Measurements from ENCODE around the gene MTHFD1L.
"Not testable (repeated sequence)": the region's sequence is repeated elsewhere in the genome, so short reads cannot be mapped to it uniquely, and the experiment has no call there.

MTHFD1L gene

DNA sequence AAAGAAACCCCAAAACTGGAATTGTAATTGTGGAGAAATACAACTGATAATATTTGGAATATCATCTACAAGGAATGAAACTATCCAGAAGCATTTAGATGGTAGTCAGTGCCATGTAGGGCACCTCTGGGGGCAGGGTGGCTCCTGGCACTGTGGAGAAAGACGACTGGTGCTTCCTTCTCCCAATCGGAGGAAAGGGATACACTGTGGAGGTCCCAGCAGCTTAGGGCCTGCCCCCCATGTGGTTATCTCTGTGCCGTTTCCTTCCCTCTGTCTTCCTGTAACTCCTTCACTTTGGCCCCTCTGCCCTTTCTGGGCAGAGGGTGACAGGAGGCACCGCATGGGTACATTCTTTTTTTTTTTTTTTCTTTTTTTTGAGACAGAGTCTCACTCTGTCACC is 178.4 kb downstream of the MTHFD1L start:
- no peaks in the 10 kb centered on the region for H3K9me2 ChIP-seq (replicated peaks; ENCODE audit: insufficient read depth, low read length)
- no peaks in the 10 kb centered on the region for H3K9me3 ChIP-seq (ENCODE audit: insufficient read depth, low read length)
- H3K27ac ChIP-seq (ENCODE audit: low read depth, low read length) = no peak overlapping the region
- no peak overlapping the region for H3K4me3 ChIP-seq (ENCODE audit: insufficient read depth, low read length, poor library complexity, severe bottlenecking)
- no peak overlapping the region for H3K4me2 ChIP-seq (ENCODE audit: low read depth, low read length, poor library complexity, severe bottlenecking)
- H3K79me2 ChIP-seq (ENCODE audit: insufficient read depth, low read length) = no peaks in the 10 kb centered on the region
- no peaks in the 10 kb centered on the region for H3K36me3 ChIP-seq (ENCODE audit: low read length)
- H3K27me3 ChIP-seq (ENCODE audit: low read length) = no peaks in the 10 kb centered on the region
- H3F3A ChIP-seq (ENCODE audit: insufficient read depth) = no peaks in the 10 kb centered on the region
- no peaks in the 10 kb centered on the region for H4K20me1 ChIP-seq (ENCODE audit: low read depth, low read length)
- TF ChIP-seq EZH2phosphoT487 (conservative IDR thresholded peaks at IDR 0.05; ENCODE audit: low read length) (no peak), CTCF (IDR thresholded peaks at IDR 0.05; ENCODE audit: insufficient read depth, low read length, poor library complexity, severe bottlenecking) (no peak)
- no peak overlapping the region for H3K9ac ChIP-seq (ENCODE audit: low read length)
- H2AFZ ChIP-seq (ENCODE audit: low read depth, low read length, severe bottlenecking) = no peak overlapping the region

DNA sequence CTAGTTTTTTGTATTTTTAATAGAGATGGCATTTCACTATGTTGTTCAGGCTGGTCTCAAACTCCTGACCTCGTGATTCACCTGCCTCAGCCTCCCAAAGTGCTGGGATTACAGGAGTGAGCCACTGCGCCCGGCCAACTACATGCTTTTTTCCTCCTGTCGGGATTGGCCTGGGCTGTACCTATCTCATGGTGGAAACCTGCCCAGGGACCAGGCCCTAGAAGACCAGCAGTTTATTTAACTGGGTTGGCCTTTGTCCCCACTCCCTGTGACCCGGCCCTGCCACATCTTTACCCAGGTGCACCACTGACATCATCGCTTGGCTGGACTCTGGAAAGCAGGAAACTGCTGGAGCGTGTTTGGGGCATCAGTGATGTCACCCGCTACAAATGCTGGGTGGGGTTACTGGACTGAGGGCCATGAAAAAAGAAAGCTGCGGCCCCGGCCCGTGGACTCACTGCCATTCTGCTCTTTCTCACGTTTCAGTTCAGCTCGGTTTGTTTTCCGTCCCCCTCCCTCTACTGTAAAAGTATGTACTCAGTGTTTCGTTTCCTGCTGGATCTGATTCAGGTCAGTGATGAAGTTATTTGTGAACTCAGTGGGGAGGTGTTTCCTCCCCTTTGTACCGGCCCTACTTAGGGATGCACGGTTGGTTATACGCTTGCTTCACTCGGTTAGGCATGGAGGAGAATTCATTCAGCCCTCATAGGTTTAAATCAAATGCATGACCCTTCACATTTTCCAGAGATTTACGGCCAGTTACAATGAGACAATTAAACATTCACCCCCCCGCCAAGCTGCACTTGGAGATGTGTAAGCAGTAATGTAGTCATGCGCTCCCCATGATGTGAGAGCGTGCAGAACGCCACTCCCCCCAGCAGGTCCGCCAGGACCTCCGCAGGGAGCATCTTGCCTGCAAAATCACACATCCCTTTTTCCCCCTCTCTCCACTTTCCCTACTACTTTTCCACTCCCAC is 179.3 kb downstream of the MTHFD1L start:
- no peaks in the 10 kb centered on the region for H3K27me3 ChIP-seq (ENCODE audit: low read length)
- H3K4me3 ChIP-seq (ENCODE audit: insufficient read depth, low read length, poor library complexity, severe bottlenecking) = no peak overlapping the region
- TF ChIP-seq EZH2phosphoT487 (conservative IDR thresholded peaks at IDR 0.05; ENCODE audit: low read length) (no peak), CTCF (IDR thresholded peaks at IDR 0.05; ENCODE audit: insufficient read depth, low read length, poor library complexity, severe bottlenecking) (no peak)
- H3K9me2 ChIP-seq (replicated peaks; ENCODE audit: insufficient read depth, low read length) = no peaks in the 10 kb centered on the region
- no peaks in the 10 kb centered on the region for H3K9me3 ChIP-seq (ENCODE audit: insufficient read depth, low read length)
- no peaks in the 10 kb centered on the region for H4K20me1 ChIP-seq (ENCODE audit: low read depth, low read length)
- no peak overlapping the region for H3K9ac ChIP-seq (ENCODE audit: low read length)
- no peaks in the 10 kb centered on the region for H3K36me3 ChIP-seq (ENCODE audit: low read length)
- H3K79me2 ChIP-seq (ENCODE audit: insufficient read depth, low read length) = no peaks in the 10 kb centered on the region
- no peak overlapping the region for H3K27ac ChIP-seq (ENCODE audit: low read depth, low read length)
- no peak overlapping the region for H2AFZ ChIP-seq (ENCODE audit: low read depth, low read length, severe bottlenecking)
- no peaks in the 10 kb centered on the region for H3F3A ChIP-seq (ENCODE audit: insufficient read depth)
- no peak overlapping the region for H3K4me2 ChIP-seq (ENCODE audit: low read depth, low read length, poor library complexity, severe bottlenecking)

GRCh38 chr6:151045511-151046222 is 180.2 kb downstream of the MTHFD1L start:
- H3K27ac ChIP-seq (ENCODE audit: low read depth, low read length); H3K27me3 ChIP-seq (ENCODE audit: low read length); H2AFZ ChIP-seq (ENCODE audit: low read depth, low read length, severe bottlenecking); H3K4me2 ChIP-seq (ENCODE audit: low read depth, low read length, poor library complexity, severe bottlenecking); H3K36me3 ChIP-seq (ENCODE audit: low read length); H3K4me3 ChIP-seq (ENCODE audit: insufficient read depth, low read length, poor library complexity, severe bottlenecking); H3F3A ChIP-seq (ENCODE audit: insufficient read depth); H3K79me2 ChIP-seq (ENCODE audit: insufficient read depth, low read length); H3K9me2 ChIP-seq (replicated peaks; ENCODE audit: insufficient read depth, low read length); H3K9ac ChIP-seq (ENCODE audit: low read length); H4K20me1 ChIP-seq (ENCODE audit: low read depth, low read length); H3K9me3 ChIP-seq (ENCODE audit: insufficient read depth, low read length): not testable (repeated sequence)

Data from SU-DHL-6 (cell line).